GM19452 (cell line): ENCODE measurements around the gene STARD13.

Experiments used
- ATAC-seq: cut with Tn5 transposase; IDR thresholded peaks from one replicate; pipeline ENCODE4 v1.9.1; 2021; ENCODE audit not compliant: unreplicated experiment

The STARD13 gene

DNA sequence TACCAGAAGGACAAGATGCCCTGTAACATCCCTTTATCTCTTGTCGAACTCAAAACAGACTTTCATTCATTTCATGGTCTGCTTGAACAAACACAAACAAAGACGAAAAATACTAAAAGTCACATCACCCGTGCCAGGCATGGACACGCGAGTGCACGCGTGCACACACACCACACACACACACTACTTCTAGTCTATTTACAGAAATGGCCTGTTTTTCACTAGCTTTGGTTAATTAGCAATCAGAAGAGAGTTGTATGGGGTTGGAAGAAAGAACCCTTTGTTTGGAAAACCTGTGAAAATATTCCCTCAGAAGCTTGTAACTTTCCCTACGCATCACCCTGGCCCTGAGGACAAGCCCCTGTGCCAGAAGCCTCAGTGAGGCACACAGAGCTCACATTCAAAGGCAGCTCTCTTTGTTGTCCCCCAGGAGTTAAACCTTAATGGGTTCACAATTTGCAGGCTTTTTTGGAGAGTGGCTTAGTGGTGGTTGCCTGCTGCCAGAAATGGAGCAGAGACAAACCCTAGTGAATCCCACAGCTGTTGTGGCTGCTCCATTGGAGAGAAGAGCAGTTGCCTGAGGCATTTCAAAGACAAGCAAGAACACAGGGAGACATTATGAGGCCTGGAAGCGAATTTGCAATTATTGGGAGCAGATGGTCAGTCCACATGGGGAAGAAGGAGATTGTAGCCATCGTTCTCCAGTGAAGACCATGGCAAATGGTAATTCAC is 55.9 kb downstream of the STARD13 start:
- ATAC-seq = no peak

DNA sequence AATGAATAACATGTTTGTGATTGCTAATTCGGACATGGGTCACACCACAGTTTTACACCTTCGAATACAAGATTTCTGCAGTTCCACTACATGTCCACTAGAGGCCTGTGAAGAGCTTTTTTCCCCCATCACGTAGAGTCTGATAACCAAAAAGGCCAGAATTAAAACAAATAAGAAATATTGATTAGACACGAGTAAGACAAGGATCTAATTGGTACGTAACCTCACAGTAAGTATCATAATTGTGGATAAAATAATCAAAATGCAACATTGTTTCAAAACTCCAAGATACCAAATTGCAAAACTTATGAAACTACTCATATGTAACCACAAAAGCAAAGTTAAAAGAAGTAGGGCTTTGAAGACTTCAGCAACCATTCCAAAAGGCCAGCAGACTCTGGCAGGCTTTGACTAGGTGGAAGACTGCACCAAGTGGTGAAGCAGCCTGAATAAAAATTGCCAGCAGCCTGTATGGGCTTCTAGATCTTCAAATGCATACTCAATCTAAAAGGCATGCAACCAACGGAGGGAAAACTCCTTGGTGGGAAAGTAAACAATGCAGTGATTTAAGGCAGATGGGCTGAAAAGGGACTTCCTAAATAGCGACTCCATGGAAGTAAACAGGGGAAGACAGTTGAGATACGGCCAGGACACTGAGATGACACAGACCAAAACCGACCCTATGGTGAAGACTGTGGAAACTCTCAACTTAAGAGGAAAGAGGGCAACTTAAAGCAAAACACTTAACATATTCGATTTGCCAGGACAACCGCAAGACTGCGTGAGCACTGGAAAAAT is 56.7 kb downstream of the STARD13 start:
- peak; percentile 86 for ATAC-seq

DNA sequence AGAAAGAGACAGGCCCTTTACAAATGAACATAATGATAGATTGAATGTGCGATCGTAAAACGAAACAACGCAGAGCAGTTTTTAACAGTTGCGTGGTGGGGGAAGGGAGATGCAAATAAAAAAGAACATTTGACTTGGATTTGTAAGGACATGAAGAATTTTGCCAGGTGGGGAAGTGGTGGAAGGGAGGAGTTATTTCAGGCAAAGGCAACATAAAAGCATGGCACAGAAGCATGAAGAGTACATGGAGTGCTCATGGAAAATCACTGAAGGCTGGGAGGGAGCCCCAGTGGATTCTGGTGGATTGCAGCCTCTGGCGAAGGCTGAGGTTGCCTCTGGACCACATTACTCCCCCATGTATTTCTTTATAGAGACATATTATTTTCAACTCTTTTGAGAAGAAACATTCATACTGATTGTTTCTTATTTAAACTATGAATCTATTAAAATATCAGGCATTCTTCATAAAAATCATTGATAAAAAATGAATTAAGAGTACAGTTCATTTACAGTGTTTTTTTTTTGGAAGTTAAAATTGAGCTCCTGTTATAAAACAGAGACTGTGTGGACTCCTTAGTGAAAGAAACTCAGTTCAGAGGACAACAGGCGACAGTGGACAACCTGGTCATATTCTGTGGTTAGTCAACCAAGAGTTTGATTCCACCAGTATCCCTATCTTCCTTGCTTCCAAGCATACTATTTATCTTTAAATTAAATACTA is 57.5 kb downstream of the STARD13 start:
- no peak for ATAC-seq

DNA sequence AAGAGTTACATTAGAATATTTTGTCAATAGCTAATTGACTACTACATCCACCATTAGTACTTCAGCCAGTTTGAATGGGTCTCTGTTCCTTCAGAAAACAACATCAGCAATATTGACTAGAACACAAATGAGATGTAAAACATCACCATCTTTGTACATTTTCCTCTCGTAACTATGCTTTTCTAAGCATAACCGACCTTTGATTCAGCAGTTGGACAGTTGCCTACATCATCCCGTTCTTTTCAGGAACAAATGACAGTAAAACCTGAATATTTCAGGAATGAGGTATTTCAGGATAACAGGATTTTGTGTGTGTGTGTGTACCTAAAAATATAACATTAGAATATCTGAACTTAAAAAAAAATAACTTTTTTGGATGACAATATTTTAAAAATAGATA is 60.9 kb downstream of the STARD13 start:
- no peak for ATAC-seq

DNA sequence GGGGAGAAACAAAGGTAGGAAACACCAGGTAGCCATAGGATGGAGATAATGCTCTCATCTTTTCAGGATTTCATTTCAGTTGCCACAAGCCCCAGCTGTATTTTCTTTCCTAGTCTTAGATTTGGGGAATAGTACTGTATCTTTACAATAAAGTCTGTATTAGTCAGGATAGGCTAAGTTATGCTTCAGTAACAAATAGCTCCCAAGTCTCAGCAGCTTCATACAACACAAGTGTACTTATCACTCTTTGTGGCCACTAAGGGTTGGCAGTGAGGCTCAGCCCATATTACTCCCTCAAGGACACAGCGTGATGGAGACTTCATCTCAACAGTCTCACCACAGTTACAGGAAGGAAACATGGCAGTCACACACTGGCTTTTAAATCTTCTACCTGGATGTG is 61.4 kb downstream of the STARD13 start:
- ATAC-seq = no peak

DNA sequence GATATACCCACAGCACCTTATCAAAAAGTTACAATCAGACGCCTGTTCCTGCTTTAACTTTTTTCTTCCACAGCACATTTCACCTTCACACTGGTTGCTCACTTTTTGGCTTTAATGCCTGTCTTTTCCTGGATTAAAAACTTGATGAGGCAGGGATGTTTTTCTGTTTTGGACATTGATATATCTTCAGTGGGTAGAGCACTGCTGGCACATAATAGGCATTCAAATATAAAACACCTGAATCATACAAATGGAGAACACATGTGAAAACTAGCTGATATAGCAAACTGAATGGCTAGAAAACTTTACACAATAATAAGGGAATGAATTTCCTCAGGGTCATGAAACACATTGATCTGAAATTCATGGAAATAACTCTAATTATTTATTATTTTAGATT is 65.6 kb downstream of the STARD13 start:
- no peak for ATAC-seq

DNA sequence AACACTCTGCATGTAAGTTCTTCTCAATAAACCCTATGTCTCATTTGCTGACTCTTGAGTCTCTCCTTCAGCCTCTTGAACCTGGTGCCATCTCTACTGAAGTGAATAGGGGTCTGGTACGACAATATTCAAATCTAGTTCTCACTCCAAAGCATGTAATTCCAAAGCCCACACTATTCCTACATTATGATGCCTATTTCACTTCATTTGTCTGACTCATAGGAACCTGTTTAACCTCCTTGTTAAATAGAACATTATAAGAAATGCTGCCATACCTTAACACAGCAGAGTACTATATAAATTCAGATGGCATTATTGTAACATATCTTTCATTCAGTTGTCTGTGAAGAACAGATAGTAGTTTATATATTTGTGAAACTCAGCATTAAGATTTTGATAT is 67.1 kb downstream of the STARD13 start:
- ATAC-seq = no peak

DNA sequence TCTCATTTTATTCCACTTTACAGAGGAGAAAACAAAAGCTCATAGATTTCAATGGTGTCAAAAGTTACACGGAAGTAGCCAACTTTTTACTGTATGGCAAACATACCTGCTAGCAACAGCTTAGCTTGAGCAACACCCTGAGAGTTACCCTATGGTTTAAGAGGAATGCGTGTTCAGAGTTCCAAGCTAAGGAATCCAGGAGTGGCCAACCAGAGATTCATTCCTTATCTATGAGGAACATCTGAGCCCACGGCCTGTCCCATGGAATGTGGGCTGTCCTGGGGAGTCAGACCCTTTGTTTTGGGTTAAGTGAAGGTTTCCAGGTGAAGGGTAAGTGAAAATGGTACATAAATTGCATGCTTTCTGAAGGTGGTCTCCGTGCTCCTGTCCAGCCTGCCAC is 67.5 kb downstream of the STARD13 start:
- ATAC-seq = no peak

DNA sequence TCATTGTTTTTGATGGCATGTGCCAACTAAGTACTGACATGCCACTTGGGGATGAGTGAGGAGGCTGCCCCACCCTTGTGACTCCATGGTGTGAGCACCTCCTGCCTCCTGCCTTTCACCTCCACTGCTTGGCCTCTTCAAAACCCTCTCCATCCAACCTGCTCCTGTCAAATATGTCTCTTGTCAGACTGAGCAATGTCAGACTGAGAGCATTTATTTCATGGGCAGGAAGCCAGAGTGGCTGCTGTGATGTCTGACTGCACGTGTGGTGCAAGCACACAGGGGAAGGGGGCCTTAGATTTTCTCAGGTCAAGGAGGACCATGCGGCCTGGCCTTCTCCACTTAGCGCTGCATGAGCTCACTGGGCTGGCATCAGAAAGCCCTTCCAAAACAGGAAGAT is 68.3 kb downstream of the STARD13 start:
- ATAC-seq = no peak

DNA sequence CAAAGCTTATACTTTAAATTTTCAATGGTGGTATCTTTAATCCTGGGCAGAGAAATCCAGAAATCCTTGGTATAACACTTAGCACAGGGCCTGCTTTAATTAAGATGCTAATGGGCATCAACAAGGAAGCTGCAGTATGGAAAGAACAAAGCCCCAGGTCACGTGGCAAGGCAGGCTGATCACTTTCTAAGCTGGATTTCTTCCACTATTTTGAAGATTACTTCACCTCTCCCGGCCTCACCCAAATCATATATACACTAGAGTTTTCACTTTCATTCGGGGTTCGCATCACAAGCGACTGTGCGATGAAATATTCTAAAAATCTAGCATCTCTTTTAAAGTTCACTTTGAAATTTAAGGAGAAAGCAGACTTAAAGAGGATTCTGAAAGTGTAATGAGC is 71.8 kb downstream of the STARD13 start:
- ATAC-seq = no peak

DNA sequence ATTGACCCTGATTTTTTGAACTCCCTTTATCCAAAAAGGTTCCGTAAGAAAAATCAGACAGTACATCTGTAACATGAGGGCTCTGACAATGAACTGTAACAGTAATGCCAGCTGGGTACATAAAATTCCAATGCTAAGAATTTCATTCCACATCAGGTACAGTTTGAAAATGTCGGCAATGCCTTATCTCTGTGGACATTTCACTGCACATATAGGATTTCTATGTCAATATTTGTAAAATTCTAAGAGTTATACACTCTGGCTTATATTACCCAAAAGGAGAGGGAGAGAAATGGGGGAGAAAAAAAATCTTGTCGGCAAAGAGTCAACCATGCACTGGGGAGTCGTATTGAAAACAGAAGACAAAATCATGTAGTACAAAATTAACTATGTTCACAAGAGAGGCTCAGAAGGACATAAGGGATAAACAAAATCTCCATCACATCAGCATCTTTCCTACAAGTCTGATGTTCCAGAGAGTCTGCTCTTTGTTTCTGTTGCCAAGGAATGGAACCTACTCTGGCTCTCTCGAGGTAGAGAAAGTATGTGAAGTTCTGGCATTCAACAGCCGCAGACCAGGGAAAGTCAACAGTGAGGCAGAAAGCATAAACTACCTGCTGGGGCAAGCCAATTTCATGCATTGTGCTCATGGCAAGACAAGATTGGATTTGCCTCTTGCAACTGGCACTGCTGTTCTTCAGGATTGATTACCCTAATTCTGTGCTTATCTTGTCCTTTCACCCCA is 72.4 kb downstream of the STARD13 start:
- no peak for ATAC-seq

DNA sequence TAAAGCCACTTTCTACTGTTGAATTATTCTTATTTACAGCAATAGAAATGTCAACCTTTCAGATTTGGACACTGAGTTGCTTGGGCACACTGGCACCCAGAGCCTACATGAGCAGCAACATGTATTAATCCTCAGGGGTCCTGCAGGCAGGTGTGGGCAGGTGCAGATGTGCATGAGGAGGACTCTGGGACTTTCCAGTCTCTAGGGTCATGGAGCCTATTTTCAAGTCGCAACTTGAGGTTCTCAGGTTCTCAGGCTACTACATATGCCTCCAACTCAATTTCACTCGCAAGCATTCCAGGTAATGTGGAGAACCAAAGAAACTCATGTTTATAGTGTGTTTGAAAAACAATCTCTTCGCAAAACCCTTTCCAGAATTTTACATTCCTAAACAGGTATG is 73.2 kb downstream of the STARD13 start:
- no peak for ATAC-seq

DNA sequence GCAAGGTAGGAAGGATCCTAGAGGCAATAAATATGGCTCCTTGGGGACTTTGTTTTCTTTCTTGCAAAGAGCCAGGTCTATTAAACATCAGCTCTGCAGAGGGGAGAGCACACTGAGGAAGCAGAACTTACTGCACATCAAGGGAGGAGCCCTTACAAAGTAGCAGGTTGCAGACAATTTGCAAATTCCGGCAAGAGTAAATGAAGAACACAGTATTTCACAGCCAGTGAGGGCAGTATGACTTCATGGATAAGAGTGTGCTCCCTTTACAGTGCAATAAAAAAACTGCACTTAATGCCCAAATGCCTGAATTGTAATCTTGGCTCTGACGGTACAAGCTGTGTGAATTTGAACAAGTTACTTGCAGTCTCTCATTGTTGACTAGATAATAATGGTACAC is 75.5 kb downstream of the STARD13 start:
- no peak for ATAC-seq

DNA sequence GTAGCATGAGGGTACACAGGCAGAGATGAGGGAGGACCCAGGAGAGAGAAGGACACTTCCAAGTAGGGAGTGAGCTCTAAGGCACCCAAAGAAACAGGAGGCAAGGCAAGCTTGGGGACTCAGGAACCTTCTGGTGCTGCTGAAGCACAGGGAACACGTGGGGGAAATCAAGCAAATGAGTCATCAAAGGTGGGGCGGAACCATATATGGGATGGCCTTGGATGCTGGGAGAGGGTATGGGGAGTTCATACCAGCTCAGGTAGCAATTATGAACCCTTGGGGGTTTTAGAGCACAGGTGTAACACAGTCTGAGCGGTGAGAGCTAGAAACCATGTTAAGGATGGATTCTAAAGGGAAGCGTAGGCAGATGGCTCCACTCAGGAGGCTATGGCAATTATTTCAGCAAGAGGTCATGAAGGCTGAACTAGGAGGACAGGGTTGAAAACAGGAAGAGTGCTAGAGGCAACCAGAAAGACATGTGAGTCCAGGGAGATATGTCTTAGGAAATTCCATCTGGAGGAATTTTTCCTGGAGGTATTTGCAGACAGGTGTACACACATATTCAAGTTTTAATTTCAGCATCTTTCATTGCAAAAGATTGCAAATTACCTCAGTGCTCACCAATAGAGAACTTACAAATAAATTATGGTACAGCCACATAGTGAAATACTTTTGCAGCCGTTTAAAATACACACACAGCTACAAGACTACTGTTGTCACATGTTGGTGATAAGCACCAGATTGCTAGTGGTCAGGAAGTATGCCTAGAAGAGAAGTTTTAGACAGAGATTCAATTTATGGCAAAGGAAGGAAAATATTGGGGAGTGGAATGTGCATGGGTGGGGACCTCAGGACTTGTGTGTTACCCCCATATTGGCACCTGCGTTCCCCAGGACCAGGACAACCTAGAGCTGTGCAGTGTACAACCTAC is 77.0 kb downstream of the STARD13 start:
- ATAC-seq = no peak

DNA sequence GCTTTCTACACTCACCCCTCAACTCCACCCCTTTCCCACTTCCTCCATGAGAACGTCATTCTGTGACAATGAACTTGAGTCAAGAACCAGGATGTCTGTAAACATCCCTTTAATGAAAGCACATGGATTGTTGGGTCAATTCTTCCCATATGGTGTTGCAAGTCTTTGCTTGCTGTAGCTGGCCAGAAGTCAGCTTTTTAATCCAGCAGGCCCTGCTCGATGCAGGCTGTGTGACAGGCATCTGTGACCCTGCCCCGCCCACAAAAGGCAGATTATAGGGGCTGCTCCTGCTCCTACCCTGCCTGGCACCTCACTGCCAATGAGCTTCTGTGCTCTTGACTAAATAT is 78.0 kb downstream of the STARD13 start:
- no peak for ATAC-seq

DNA sequence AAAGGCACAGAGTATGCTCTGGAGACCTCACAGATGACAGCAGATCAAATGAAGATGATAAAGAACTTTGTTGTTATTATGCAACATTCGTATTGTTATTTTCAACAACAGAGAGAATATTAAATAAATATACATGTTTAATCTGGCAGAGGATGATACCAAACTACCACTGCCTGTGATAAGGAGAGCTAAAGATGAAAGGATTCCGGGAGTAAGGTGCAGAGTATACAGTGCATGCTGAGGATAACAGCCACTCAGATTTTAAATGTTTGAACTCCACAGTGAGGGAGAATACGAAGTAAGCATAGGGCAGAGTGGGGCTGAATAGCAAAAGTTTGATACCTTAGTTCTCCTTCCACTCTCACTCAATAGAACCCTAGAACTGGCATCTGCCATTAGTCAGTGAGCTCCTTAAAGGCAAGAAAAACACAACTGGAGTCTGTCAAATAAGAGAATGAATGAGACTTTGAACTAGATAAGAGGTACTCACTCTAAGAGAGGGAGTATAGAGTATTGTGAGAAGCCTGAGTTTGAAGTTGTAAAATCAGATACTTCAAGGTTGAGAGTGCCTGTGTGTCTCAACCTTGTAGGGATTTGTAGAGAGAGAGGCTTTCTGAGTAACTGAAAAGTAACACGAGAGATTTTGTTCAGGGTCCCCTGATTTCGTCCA is 78.5 kb downstream of the STARD13 start:
- ATAC-seq = no peak

DNA sequence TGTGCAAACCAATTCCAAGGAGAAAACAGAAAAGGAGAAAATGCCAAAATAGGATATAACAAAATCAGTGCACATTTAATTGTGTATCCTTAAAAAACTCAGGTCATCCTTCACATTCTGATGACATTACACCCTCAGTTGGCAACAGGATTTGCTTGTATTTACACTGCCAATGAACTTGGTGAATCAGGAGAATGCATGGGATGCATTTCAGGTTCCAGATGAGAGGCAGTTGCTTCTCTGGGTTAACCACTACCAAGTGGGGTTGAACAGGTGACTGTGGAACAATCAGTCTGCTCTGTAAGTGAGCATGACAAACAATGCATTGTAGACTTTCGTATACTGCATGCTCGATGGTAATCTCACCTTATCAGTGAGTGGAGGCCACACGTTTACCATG is 79.1 kb downstream of the STARD13 start:
- ATAC-seq = no peak

DNA sequence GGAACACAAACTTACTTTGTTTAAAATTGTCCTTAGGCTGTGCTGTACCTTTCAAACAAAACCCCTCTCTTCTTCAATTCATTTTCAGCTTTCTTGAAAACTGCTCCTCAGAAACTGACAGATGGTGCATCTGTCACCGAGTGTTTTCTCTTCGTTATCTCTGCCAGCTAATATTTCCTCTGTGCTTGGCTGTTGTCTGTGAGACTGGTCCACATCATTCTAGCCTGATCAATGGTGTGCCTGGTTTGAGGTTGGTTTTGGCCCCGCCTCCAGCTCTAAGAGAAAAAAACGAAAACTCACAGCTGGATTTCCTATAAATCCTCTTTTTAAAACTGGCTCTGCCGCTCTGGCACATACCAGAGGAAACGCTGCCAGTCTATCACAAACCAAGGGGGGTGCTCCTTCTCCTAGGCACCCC is 79.7 kb downstream of the STARD13 start:
- ATAC-seq = no peak

DNA sequence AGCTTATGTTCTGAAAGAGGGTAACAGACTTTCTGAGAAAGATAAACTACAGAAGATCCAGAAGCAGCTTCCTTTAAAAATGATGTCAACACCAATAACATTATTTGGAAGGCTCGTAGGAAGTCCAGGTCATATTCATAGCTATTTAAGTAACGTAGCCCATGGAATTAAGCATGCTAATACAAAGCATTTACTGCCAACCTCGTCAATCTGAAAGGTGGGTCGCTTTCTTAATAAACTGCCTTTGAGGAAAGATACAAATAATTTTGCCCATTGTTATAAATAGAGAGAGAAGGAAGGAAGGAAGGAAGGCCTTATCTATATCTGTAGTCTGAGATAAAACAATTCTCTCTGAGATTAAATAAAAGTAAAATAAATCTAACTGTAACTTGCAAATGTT is 80.3 kb downstream of the STARD13 start:
- no peak for ATAC-seq
